ENCODE data around the gene IZUMO2. TPM values are rescaled to one million over a fixed set of nuclear protein-coding genes. Genes with fewer than 3 reads are reported as not detected.

Gene IZUMO2
- total RNA-seq, 6 experiments from 2014 or later, result not detected

DNA sequence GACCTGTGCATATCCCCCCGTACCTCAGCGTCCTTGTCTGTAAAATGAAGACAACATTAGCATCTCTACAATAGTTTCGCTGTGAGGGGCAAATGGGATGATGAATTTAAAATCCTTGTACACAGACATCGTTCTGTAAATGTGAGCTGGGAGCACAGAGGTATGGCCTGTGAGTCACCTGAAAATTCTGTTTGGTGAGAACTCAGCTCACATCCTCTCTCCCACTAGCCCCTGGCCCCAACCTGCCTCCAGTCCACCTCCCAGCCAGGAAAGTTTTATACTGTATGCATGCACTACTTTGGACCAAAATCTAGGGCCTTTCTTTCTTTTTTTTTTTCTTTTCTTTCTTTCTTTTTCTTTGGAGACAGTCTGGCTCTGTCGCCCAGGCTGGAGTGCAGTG is 8.7 kb upstream of the IZUMO2 start:
- Mint-ChIP-seq H3K36me3 (ENCODE audit: low read depth) (peaks cover 6% of the 10 kb centered on the region; the same call in 1 of the 2 replicates), H3K27me3 (ENCODE audit: insufficient read depth) (peaks cover 14% of the 10 kb centered on the region), H3K9me3 (peaks cover 15% of the 10 kb centered on the region), H3K4me1 (ENCODE audit: low read depth) (no peaks in the 10 kb centered on the region), H3K4me3 (no peak overlapping the region), H3K27ac (no peak overlapping the region)
- DNase-seq, result no peak
- TF ChIP-seq, protein P1, sequence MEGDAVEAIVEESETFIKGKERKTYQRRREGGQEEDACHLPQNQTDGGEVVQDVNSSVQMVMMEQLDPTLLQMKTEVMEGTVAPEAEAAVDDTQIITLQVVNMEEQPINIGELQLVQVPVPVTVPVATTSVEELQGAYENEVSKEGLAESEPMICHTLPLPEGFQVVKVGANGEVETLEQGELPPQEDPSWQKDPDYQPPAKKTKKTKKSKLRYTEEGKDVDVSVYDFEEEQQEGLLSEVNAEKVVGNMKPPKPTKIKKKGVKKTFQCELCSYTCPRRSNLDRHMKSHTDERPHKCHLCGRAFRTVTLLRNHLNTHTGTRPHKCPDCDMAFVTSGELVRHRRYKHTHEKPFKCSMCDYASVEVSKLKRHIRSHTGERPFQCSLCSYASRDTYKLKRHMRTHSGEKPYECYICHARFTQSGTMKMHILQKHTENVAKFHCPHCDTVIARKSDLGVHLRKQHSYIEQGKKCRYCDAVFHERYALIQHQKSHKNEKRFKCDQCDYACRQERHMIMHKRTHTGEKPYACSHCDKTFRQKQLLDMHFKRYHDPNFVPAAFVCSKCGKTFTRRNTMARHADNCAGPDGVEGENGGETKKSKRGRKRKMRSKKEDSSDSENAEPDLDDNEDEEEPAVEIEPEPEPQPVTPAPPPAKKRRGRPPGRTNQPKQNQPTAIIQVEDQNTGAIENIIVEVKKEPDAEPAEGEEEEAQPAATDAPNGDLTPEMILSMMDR (IDR thresholded peaks at IDR 0.05), result no peak

DNA sequence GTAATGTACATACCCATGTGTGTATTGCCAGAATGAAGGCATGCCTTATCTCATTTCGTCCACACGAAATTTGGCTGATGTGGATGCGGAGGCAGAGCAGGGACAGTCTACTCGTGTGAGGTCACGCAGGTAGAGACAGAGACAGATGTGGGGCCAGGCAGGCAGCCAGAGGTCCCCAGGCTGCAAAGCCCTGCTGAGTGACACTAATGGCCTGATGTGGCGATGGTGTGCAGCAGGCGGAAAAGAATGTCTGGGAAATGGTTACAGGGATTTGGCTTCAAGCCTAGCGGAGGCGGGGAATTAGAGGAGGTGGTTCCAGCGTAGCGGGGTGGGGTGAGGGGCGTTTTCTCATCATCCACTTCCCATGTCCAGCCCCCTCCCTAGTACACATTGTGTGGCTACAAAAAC is 4.2 kb upstream of the IZUMO2 start:
- TF ChIP-seq, protein P1 (IDR thresholded peaks at IDR 0.05), result no peak
- H3K27me3 Mint-ChIP-seq (ENCODE audit: insufficient read depth), result peaks cover 12% of the 10 kb centered on the region
- H3K9me3 Mint-ChIP-seq, result peaks cover 15% of the 10 kb centered on the region
- peaks cover 6% of the 10 kb centered on the region; the same call in 1 of the 2 replicates for H3K36me3 Mint-ChIP-seq (ENCODE audit: low read depth)
- no peak overlapping the region for H3K4me3 Mint-ChIP-seq
- no peaks in the 10 kb centered on the region for H3K4me1 Mint-ChIP-seq (ENCODE audit: low read depth)
- H3K27ac Mint-ChIP-seq, result no peak overlapping the region
- DNase-seq, result no peak

DNA sequence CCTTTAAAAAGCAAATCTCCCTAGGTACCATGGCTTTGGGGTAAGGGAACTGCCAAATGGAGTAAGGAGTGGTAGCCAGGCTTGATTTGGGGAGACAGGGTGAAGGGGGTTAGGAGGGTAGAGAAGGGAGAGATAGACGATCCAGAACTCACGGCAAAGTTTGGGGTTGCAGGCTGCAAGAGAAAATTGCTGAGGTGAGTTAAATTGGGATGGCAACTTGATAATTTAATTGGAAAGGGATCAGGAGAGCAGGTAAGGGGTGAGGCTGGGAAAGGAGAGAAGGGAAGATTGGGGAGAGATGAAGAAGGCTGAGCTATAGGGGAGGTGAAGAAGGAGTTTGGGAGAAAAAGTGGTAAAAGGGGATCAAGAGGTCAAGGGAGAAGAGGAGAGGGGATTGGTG is 4.0 kb downstream of the IZUMO2 start:
- Mint-ChIP-seq H3K36me3 (ENCODE audit: low read depth) (no peaks in the 10 kb centered on the region), H3K27ac (no peak overlapping the region), H3K4me1 (ENCODE audit: low read depth) (no peaks in the 10 kb centered on the region), H3K27me3 (ENCODE audit: insufficient read depth) (peaks cover 4% of the 10 kb centered on the region; the same call in 1 of the 2 replicates), H3K9me3 (no peaks in the 10 kb centered on the region; the same call in 1 of the 2 replicates), H3K4me3 (no peak overlapping the region)
- TF ChIP-seq, protein P1 (IDR thresholded peaks at IDR 0.05), result no peak
- no peak for DNase-seq

DNA sequence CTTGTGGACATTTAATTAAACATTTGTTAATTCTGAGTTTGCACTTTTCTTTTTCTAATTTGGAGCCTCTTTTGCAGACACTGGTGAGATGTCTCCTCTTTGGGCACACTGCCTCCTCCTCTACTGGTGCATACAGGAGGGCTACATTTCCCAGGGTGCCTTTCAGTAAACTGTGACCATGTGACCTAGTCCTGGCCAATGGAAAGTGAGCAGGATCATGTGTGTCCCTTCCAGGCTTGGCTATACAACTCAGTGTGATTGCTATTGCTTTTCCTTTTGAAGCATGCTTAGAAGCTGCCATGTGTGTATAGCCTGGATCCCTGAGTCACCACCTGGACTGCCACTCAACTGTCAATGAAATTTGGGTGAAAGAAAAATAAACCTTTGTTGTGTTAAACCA is 4.5 kb downstream of the IZUMO2 start:
- TF ChIP-seq, protein P1 (IDR thresholded peaks at IDR 0.05), result no peak
- Mint-ChIP-seq H3K4me3 (no peak overlapping the region), H3K27me3 (ENCODE audit: insufficient read depth) (peaks cover 4% of the 10 kb centered on the region; the same call in 1 of the 2 replicates), H3K27ac (no peak overlapping the region), H3K9me3 (no peaks in the 10 kb centered on the region; the same call in 1 of the 2 replicates), H3K36me3 (ENCODE audit: low read depth) (no peaks in the 10 kb centered on the region), H3K4me1 (ENCODE audit: low read depth) (no peaks in the 10 kb centered on the region)
- DNase-seq, result no peak

DNA sequence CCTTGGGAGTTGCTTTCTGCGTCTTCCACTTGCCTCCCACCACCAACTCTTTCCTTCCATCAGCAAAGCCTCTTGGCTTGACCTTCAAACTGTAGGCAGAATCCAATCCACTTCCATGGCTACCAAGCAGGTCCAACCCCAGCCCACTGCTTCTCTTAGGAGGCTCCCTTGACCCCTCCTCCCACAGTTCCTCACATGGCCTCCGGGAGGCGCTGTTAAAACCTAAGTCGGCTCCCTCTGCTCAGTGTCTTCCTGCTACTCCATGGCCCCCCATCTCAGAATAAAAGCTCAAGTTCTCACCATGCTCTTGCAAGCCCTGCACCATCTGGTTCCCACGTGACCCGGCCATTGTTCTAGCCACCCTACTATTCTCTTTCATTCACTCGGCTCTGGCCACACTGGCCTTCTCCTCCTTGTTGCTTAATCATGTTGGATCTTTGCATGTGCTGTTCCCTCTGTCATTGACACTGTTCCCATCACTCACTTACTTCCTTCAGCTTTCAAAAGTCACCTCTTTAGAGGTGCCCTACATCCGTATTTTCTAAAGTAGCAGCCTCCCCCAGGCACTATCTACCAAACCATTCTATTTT is 7.5 kb downstream of the IZUMO2 start:
- Mint-ChIP-seq H3K27ac (no peak overlapping the region), H3K4me3 (no peak overlapping the region), H3K4me1 (ENCODE audit: low read depth) (no peaks in the 10 kb centered on the region), H3K27me3 (ENCODE audit: insufficient read depth) (peaks cover 9% of the 10 kb centered on the region), H3K9me3 (peaks cover 9% of the 10 kb centered on the region; the same call in 1 of the 2 replicates), H3K36me3 (ENCODE audit: low read depth) (no peaks in the 10 kb centered on the region)
- TF ChIP-seq, protein P1 (IDR thresholded peaks at IDR 0.05), result peak; percentile 47
- no peak for DNase-seq

Data from HFFc6 (cell line).